Neural cell (in vitro differentiated cells): ENCODE data around the gene GPR158. TPM values are rescaled to one million over a fixed set of nuclear protein-coding genes. Genes with fewer than 3 reads are reported as not detected.

ENCODE experiments used
- H2AFZ ChIP-seq: fragments of 200-600, 300-800 bp; sonication (generic), shearing (Covaris generic); 2 replicates; pipeline ENCODE4 v1.6.0; 2014; ENCODE audit warnings: low read depth, mild to moderate bottlenecking, antibody characterized with exemption, low read length, moderate library complexity
- H3F3A ChIP-seq: fragments of 200-600 bp; shearing (Covaris generic); 2 replicates; pipeline ENCODE4 v1.6.1; 2016; ENCODE audit warnings: mild to moderate bottlenecking, moderate library complexity, mixed read lengths, antibody characterized with exemption, low read length; ENCODE audit not compliant: insufficient read depth, poor library complexity, severe bottlenecking
- H3K27ac ChIP-seq: fragments of 200-600, 300-800 bp; sonication (generic), shearing (Covaris generic); 2 replicates; pipeline ENCODE4 v1.5.1; 2014; ENCODE audit warnings: mild to moderate bottlenecking, low read length, moderate library complexity
- H3K27me3 ChIP-seq: fragments of 300-800, 200-600 bp; sonication (generic), shearing (Covaris generic); 2 replicates; pipeline ENCODE4 v1.6.0; 2014; ENCODE audit warnings: mild to moderate bottlenecking, low read depth, low read length, moderate library complexity; ENCODE audit not compliant: insufficient read depth
- H3K36me3 ChIP-seq: fragments of 300-800, 200-600 bp; sonication (generic), shearing (Covaris generic); 2 replicates; pipeline ENCODE4 v1.5.1; 2014; ENCODE audit warnings: mild to moderate bottlenecking, antibody characterized with exemption, low read length, moderate library complexity; ENCODE audit not compliant: insufficient read depth
- H3K4me2 ChIP-seq: fragments of 300-800, 200-600 bp; sonication (generic), shearing (Covaris generic); 2 replicates; pipeline ENCODE4 v1.6.0; 2014; ENCODE audit warnings: mild to moderate bottlenecking, low read length
- H3K4me3 ChIP-seq: fragments of 300-800, 200-600 bp; sonication (generic), shearing (Covaris generic); 2 replicates; pipeline ENCODE4 v1.5.1; 2014; ENCODE audit warnings: mild to moderate bottlenecking, low read length, moderate library complexity
- H3K79me2 ChIP-seq: fragments of 200-600 bp; shearing (Covaris generic); replicated peaks from 2 replicates; pipeline ENCODE4 v1.6.0; 2014; ENCODE audit warnings: mild to moderate bottlenecking, low read length, moderate library complexity; ENCODE audit not compliant: insufficient read depth
- H3K9ac ChIP-seq: fragments of 300-800, 200-600 bp; sonication (generic), shearing (Covaris generic); 2 replicates; pipeline ENCODE4 v1.6.1; 2016; ENCODE audit warnings: mild to moderate bottlenecking, low read length, mixed read lengths
- H3K9me2 ChIP-seq: fragments of 200-600 bp; shearing (Covaris generic); 2 replicates; pipeline ENCODE4 v1.6.1; 2016; ENCODE audit warnings: mild to moderate bottlenecking, low read length, mixed read lengths; ENCODE audit not compliant: insufficient read depth
- H3K9me3 ChIP-seq: fragments of 200-600, 300-800 bp; sonication (generic), shearing (Covaris generic); 2 replicates; pipeline ENCODE4 v1.6.1; 2016; ENCODE audit warnings: mild to moderate bottlenecking, mixed run types, low read length, moderate library complexity, mixed read lengths
- H4K20me1 ChIP-seq: fragments of 200-600 bp; shearing (Covaris generic); 2 replicates; pipeline ENCODE4 v1.6.1; 2016; ENCODE audit warnings: mild to moderate bottlenecking, mixed run types; ENCODE audit not compliant: insufficient read depth
- EP300 ChIP-seq: fragments of 450-650 bp; conservative IDR thresholded peaks from 2 replicates; pipeline ENCODE4 v1.6.1; 2014; ENCODE audit warnings: antibody characterized with exemption, mild to moderate bottlenecking, moderate library complexity; ENCODE audit not compliant: poor library complexity, severe bottlenecking
- EZH2 ChIP-seq: fragments of 200-600, 300-800 bp; shearing (Covaris generic), sonication (generic); IDR thresholded peaks from 2 replicates; pipeline ENCODE4 v1.6.1; 2014; ENCODE audit warnings: antibody characterized with exemption, low read length, borderline replicate concordance, mild to moderate bottlenecking; ENCODE audit not compliant: insufficient read depth, poor library complexity, severe bottlenecking
- MXI1 ChIP-seq: fragments of 450-650 bp; conservative IDR thresholded peaks from 2 replicates; pipeline ENCODE4 v1.6.1; 2014; ENCODE audit warnings: antibody characterized with exemption, mild to moderate bottlenecking; ENCODE audit not compliant: poor library complexity, severe bottlenecking
- POLR2AphosphoS5 ChIP-seq: IDR thresholded peaks from 2 replicates; pipeline ENCODE4 v1.6.1; 2012
- RAD21 ChIP-seq: fragments of 450-650 bp; conservative IDR thresholded peaks from 2 replicates; pipeline ENCODE4 v1.6.1; 2014; ENCODE audit warnings: antibody characterized with exemption, mild to moderate bottlenecking, moderate library complexity
- SMC3 ChIP-seq: fragments of 450-650 bp; conservative IDR thresholded peaks from 2 replicates; pipeline ENCODE4 v1.6.1; 2014; ENCODE audit warnings: antibody characterized with exemption, mild to moderate bottlenecking, moderate library complexity; ENCODE audit not compliant: poor library complexity
- TAF1 ChIP-seq: IDR thresholded peaks from 2 replicates; pipeline ENCODE4 v1.6.1; 2012; ENCODE audit warnings: low read depth
- polyA plus RNA-seq: library from polyadenylated mRNA; depleted of rRNA; stranded (reverse); fragments of >200 nt; gene quantifications from 2 replicates; pipeline ENCODE4 v1.2.3, GENCODE V29; 2014
- TF ChIP-seq, protein P1 (sequence below): fragments of 450-650 bp; IDR thresholded peaks from 2 replicates; pipeline ENCODE4 v1.5.1; 2014; ENCODE audit warnings: antibody characterized with exemption, mild to moderate bottlenecking, moderate library complexity; ENCODE audit not compliant: poor library complexity, severe bottlenecking
- TF ChIP-seq, protein P2 (sequence below): IDR thresholded peaks from 2 replicates; pipeline ENCODE4 v1.6.1; 2012; ENCODE audit warnings: borderline replicate concordance

Gene GPR158
- polyA plus RNA-seq, 1 donor from 2014 or later = 2.1 TPM

DNA sequence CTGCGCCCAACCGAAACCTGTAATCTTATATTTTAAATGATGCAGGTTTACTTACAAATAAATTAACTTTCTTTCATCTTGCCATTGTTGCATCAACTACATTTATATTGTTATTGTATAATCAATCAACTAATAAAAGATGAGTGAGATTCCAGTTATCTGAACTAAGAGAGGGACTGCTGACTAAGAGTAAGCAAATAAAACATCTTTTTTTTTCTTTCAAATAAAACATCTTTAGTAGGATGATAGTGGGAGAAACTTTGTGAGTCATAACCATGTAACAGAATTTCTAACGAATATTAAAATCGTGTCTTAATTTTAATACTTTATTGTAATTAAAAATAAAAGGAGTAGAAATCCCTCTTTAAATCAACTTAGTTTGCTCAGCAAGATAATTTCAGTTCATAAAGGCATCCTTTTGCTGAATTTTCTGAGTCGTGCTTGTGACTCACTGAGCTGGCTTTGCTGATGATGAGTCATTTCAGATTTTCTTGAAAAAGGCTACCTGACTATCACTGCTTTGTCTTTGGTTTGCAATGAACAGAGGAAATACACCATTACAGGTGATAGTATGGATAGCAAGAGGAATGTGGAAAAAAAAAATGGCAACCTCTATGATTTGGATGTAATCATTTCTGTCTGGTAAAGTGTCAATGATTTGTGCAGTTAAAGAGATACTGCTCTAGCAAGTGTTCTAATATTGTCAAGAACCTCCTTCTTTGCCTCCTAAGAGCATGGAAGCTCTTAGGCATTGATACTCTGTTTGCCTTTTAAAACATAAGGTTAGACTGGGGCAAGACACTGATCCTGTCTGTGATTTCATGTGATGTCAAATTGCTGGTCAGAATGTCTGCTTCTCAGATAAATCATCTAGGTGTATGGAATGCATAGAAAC, 119.5 kb downstream of the GPR158 start:
- no peaks in the 10 kb centered on the region for H3K9me3 ChIP-seq
- no peak for TF ChIP-seq TAF1
- TF ChIP-seq MXI1 = no peak
- TF ChIP-seq SMC3 = no peak
- no peak for TF ChIP-seq EP300
- no peak for TF ChIP-seq EZH2
- no peak for TF ChIP-seq POLR2AphosphoS5
- TF ChIP-seq, protein P1, sequence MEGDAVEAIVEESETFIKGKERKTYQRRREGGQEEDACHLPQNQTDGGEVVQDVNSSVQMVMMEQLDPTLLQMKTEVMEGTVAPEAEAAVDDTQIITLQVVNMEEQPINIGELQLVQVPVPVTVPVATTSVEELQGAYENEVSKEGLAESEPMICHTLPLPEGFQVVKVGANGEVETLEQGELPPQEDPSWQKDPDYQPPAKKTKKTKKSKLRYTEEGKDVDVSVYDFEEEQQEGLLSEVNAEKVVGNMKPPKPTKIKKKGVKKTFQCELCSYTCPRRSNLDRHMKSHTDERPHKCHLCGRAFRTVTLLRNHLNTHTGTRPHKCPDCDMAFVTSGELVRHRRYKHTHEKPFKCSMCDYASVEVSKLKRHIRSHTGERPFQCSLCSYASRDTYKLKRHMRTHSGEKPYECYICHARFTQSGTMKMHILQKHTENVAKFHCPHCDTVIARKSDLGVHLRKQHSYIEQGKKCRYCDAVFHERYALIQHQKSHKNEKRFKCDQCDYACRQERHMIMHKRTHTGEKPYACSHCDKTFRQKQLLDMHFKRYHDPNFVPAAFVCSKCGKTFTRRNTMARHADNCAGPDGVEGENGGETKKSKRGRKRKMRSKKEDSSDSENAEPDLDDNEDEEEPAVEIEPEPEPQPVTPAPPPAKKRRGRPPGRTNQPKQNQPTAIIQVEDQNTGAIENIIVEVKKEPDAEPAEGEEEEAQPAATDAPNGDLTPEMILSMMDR = no peak
- TF ChIP-seq RAD21 = no peak
- no peaks in the 10 kb centered on the region for H3K79me2 ChIP-seq

DNA sequence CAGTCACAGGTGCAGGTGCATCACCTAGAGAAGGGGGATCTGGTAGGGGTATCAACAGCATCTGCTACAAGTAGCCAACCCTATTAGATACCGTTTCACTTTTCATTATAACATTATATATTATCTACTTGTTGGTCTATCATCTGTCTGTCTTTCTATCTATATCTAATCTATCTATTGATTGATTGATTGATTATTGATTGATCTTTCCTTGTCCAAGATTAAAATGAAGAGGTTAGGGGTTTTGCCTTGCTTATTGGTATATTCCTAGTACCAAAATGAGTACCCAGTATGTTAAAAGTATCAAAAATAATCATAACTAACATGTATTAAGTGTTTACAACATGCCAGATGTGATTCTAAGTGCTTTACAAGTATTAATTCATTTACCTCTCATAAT, 121.5 kb downstream of the GPR158 start:
- Histone ChIP-seq H3K9me2 (no peaks in the 10 kb centered on the region), H3K36me3 (no peaks in the 10 kb centered on the region), H3F3A (no peaks in the 10 kb centered on the region), H3K27me3 (no peaks in the 10 kb centered on the region), H3K9me3 (no peaks in the 10 kb centered on the region), H4K20me1 (no peaks in the 10 kb centered on the region), H3K4me3 (no peak overlapping the region), H2AFZ (no peak overlapping the region), H3K4me2 (no peak overlapping the region), H3K9ac (no peak overlapping the region), H3K27ac (no peak overlapping the region), H3K79me2 (no peaks in the 10 kb centered on the region)
- TF ChIP-seq, protein P1 = no peak
- TF ChIP-seq EP300 (no peak), RAD21 (no peak), SMC3 (no peak), POLR2AphosphoS5 (no peak), TAF1 (no peak), EZH2 (no peak), MXI1 (no peak)
- TF ChIP-seq, protein P2, sequence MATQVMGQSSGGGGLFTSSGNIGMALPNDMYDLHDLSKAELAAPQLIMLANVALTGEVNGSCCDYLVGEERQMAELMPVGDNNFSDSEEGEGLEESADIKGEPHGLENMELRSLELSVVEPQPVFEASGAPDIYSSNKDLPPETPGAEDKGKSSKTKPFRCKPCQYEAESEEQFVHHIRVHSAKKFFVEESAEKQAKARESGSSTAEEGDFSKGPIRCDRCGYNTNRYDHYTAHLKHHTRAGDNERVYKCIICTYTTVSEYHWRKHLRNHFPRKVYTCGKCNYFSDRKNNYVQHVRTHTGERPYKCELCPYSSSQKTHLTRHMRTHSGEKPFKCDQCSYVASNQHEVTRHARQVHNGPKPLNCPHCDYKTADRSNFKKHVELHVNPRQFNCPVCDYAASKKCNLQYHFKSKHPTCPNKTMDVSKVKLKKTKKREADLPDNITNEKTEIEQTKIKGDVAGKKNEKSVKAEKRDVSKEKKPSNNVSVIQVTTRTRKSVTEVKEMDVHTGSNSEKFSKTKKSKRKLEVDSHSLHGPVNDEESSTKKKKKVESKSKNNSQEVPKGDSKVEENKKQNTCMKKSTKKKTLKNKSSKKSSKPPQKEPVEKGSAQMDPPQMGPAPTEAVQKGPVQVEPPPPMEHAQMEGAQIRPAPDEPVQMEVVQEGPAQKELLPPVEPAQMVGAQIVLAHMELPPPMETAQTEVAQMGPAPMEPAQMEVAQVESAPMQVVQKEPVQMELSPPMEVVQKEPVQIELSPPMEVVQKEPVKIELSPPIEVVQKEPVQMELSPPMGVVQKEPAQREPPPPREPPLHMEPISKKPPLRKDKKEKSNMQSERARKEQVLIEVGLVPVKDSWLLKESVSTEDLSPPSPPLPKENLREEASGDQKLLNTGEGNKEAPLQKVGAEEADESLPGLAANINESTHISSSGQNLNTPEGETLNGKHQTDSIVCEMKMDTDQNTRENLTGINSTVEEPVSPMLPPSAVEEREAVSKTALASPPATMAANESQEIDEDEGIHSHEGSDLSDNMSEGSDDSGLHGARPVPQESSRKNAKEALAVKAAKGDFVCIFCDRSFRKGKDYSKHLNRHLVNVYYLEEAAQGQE = no peak

More for the DNA sequence above, 119.5 kb downstream of the GPR158 start:
- Histone ChIP-seq H3K27me3 (no peaks in the 10 kb centered on the region), H2AFZ (no peak overlapping the region), H3F3A (no peaks in the 10 kb centered on the region), H3K4me3 (no peak overlapping the region), H4K20me1 (no peaks in the 10 kb centered on the region), H3K9ac (no peak overlapping the region), H3K27ac (no peak overlapping the region), H3K9me2 (no peaks in the 10 kb centered on the region), H3K36me3 (no peaks in the 10 kb centered on the region), H3K4me2 (no peak overlapping the region)
